HG03064 (cell line): ENCODE measurements around the gene FUZ.

Experiments used
- ATAC-seq: cut with Tn5 transposase; IDR thresholded peaks from one replicate; pipeline ENCODE4 v1.9.1; 2021; ENCODE audit warnings: low read depth; ENCODE audit not compliant: unreplicated experiment

The FUZ gene

GRCh38 chr19:49851456-49852259 lies 38.6 kb upstream of the FUZ start:
- ATAC-seq, result no peak

GRCh38 chr19:49850487-49851342 lies 37.6 kb upstream of the FUZ start, which contains the start of gene PTOV1:
PTOV1 (plus strand) TSS chr19:49851159.
- ATAC-seq, result peak; percentile 72

DNA sequence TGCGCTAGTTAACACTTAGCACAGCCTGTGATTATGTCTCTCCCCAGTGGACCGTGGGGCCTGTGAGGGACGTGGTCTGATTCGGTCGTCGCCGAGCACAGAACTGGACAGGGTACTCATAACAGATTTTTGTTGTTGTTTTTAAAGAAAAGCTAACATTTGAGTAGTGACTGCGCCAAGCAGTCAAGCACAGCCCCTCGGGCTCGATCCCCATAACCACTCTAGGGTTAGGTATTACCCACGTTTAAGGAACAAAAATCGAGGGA lies 37.1 kb upstream of the FUZ start:
- no peak for ATAC-seq

- no peak for ATAC-seq
Measured at GRCh38 chr19:49849433-49850220, 36.5 kb upstream of the FUZ start.

GRCh38 chr19:49848938-49849337 lies 35.8 kb upstream of the FUZ start:
- no peak for ATAC-seq

- no peak for ATAC-seq
Measured at GRCh38 chr19:49847731-49848696, 34.9 kb upstream of the FUZ start.

- no peak for ATAC-seq
Measured at GRCh38 chr19:49846408-49846807, 33.3 kb upstream of the FUZ start.

GRCh38 chr19:49845414-49845813 lies 32.3 kb upstream of the FUZ start:
- ATAC-seq, result no peak

DNA sequence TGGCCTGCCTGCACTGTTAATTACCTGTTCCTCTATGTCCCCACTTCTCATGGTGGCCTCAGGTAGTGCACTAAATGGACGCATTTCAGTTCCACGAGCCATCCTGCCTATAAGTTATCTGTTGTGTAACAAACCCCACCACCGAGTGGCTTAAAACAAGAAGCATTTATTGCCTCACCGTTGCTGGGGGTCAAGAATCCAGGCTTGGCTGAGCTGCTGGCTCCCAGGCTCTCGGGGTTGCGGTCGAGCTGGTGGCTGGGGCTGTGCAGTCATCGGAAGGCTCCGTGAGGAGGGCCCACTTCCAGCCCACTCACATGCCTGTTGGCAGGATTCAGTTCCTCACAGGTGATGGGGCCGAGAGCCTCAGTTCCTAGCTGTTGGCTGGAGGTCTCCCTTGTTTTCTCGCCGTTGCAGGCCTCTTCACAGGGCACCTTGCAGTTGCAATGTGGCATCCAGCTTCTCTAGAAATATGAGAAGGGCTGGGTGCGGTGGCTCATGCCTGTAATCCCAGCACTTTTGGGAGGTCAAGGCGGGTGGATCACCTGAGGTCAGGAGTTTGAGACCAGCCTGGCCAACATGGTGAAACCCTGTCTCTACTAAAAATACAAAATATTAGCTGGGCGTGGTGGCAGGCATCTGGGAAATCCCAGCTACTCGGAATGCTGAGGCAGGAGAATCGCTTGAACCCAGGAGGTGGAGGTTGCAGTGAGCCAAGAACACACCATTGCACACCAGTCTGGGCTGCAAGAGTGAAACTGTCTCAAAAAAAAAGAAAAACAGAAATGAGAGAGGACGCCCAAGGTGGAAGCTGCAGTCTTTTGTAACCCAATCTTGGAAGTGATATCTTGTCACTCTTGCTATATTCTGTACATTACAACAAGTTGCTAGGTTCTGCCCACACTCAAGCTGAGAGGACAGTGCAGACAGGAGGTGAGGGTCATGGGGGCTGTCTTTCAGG lies 31.3 kb upstream of the FUZ start:
- ATAC-seq, result no peak

GRCh38 chr19:49843265-49843664 lies 30.2 kb upstream of the FUZ start:
- ATAC-seq, result no peak

DNA sequence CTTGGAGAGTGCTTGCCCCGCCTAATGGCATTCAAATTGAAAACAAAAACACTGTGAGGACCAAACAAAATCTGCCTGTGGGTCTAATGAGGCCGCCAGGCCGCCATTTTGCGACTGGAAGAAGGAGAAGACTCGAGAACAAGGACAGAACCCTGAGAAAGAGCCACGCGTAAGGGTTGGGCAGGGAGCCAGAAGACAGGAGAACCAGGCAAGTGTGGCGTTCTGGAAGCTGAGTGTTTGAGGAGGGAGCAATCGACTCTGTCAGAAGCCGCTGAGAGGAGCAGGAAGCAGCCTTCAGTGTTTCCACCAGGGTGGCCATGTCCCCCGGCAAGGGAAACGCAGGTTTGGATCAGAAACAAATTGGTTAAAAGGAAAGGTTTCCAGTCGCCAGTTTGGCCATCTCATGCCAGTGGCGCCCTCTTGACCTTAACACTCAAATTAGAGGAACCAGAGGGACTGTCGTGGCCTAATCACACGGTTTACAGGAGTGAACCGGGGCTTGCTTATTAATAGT lies 27.7 kb upstream of the FUZ start:
- ATAC-seq, result no peak

DNA sequence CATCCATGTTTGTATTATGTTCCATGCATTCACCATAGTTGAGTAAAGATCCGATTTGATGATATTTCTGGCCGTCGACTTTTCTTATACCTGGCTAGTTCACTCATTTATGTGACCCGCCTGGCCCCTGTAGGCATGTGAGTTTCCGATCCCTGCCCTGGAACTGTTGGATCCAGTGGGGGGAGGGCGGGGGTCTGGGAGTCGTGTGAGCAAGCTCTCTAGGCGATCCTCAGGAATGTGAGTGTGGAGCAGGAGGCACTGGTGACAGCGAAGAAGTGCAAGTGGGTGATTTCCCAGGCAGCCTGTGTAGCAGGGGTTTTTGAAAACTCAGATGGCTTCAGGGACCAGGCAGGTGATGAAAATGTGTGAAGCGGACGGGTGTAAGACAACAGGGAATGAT lies 27.2 kb upstream of the FUZ start:
- ATAC-seq, result no peak

- no peak for ATAC-seq
Measured at GRCh38 chr19:49839713-49840112, 26.6 kb upstream of the FUZ start.

DNA sequence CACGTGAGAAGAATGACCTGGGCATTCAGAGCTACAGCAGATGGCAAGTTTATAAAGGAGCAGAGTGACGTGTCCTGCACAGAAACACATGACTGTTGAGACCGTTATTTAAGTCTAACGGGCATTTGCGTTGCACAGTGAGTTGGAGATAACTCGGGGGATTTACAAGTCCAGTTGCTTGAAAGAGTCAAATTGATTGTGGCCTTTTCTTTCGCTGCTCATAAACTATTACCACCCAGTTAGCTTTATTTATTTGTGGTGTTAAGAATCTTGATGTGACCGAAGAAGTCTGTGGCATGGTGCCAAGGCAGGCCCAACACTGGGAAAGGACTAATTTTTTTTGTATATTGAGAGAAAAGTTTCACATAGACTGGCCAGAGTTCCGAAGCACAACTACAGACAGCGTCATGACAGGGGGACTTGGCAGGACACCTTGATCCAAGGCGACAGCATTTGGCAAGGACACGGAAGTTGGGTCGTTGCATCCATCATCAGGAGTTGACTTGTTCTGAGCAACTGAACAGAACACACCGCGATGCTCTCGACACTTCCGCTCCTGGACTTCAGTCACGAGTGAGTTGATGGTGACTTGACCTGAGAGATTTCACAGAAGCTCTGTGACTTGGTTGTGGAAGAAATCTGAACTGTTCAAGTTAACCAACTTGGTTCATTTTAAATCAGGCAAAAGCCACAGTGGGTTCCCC lies 25.9 kb upstream of the FUZ start:
- ATAC-seq, result no peak

- no peak for ATAC-seq
Measured at GRCh38 chr19:49837425-49837824, 24.3 kb upstream of the FUZ start.

DNA sequence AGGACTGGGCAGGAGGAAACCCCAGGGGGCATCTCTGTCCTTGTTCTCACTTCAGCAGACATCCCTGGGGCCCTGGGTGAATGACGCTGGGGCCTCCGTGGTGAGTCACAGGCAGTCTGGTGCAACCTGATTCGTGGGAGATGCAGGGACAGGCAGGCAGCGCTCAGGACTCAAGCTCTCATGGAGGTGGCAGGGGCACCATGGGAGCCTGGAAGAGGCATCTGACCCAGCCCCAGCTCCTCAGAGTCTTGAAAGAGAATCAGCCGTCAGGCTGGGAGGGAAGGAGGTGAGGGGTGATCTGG lies 23.9 kb upstream of the FUZ start:
- no peak for ATAC-seq

- ATAC-seq, result no peak
Measured at GRCh38 chr19:49836176-49837008, 23.3 kb upstream of the FUZ start.

DNA sequence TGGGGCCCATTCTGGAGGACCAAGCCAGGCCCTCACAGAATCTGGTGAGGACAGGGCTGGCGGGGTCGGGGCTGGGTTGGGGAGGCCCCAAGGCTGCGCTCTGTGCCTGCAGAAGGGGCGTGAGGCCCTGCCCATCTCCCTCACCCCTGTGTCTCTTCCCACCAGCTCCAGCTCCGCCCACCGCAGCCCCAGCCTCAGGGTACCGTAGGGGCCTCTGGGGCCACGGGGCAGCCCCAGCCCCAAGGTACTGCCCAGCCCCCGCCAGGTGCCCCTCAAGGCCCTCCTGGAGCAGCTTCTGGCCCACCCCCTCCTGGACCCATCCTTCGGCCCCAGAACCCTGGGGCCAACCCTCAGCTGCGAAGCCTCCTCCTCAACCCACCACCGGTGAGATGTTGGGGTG lies 22.5 kb upstream of the FUZ start:
- ATAC-seq, result no peak
